Gastroesophageal sphincter (tissue), 4 donors: ENCODE measurements around the gene ACO1. TPM values are rescaled to one million over a fixed set of nuclear protein-coding genes. Genes with fewer than 3 reads are reported as not detected.

Experiments used
- ATAC-seq: fragments of 150-250 bp; one replicate; pipeline ENCODE4 v1.9.1; 2016; ENCODE audit warnings: mild to moderate bottlenecking, moderate library complexity
- H3K27ac ChIP-seq, 4 donors: fragments of 200-600 bp; sonication (generic) in 3 of 4; 1 replicate in 3 of 4; 2 replicates in 1 of 4; pipeline ENCODE4 v1.5.1; 2016 to 2019
- H3K27me3 ChIP-seq: fragments of 200-600 bp; sonication (generic); one replicate; pipeline ENCODE4 v1.5.1; 2019
- H3K36me3 ChIP-seq, 2 donors: fragments of 200-600 bp; sonication (generic); one replicate each; pipeline ENCODE4 v1.5.1; 2019; ENCODE audit warnings: control low read depth in 1 of 2
- H3K4me1 ChIP-seq, 3 donors: fragments of 200-600 bp; sonication (generic); 1 replicate in 2 of 3; 2 replicates in 1 of 3; pipeline ENCODE4 v1.5.1; 2016 to 2019; ENCODE audit warnings: control low read depth in 2 of 3
- H3K4me3 ChIP-seq, 2 donors: fragments of 200-600 bp; sonication (generic); one replicate each; pipeline ENCODE4 v1.5.1; 2019; ENCODE audit warnings: mild to moderate bottlenecking in 1 of 2, moderate library complexity in 1 of 2
- H3K9me3 ChIP-seq, 3 donors: fragments of 200-600 bp; sonication (generic); one replicate each; pipeline ENCODE4 v1.5.1; 2017 to 2019; ENCODE audit warnings: control low read depth in 2 of 3
- EP300 ChIP-seq: sonication (generic); formaldehyde crosslinking; IDR thresholded peaks from one replicate; pipeline ENCODE4 v1.6.1; 2017; ENCODE audit warnings: antibody characterized with exemption, mild to moderate bottlenecking
- POLR2A ChIP-seq, 2 donors: fragments of 450-650 bp; IDR thresholded peaks; one replicate each; pipeline ENCODE4 v1.6.1; 2017; ENCODE audit warnings: antibody characterized with exemption in 2 of 2, mild to moderate bottlenecking in 2 of 2, moderate library complexity in 1 of 2
- POLR2AphosphoS5 ChIP-seq: sonication (generic); formaldehyde crosslinking; IDR thresholded peaks from one replicate; pipeline ENCODE4 v1.6.1; 2017; ENCODE audit warnings: antibody characterized with exemption
- WGBS, 2 donors: methylation state at CpG; one replicate each; pipeline ENCODE4 v1.1.5; 2018; ENCODE audit warnings: low coverage in 1 of 2; 5-methylcytosine and 5-hydroxymethylcytosine counted together
- total RNA-seq, 4 donors: library from RNA; depleted of rRNA; stranded (reverse); fragments of >200 nt; gene quantifications; one replicate each; pipeline ENCODE4 v1.1.0, GENCODE V29; 2016
- TF ChIP-seq, protein P1 (sequence below), 4 experiments: fragments of 200-600 bp in 2 of 4; fragments of 450-650 bp in 2 of 4; sonication (generic) in 1 of 4; IDR thresholded peaks; one replicate each; pipeline ENCODE4 v1.5.1; 2017 to 2019; ENCODE audit warnings: antibody characterized with exemption in 4 of 4, mild to moderate bottlenecking in 2 of 4, moderate library complexity in 2 of 4

ACO1 gene
- total RNA-seq, 4 donors from 2014 or later: 54.5 to 88.4 (median 80.2) TPM

GRCh38 chr9:32371279-32371678 lies 13.2 kb upstream of the ACO1 start:
- peaks cover 0 to 8% (median 0%) of the 10 kb centered on the region in 3 donors for H3K9me3 ChIP-seq
- no peak for TF ChIP-seq POLR2A (IDR thresholded peaks at IDR 0.05)
- no peak for TF ChIP-seq POLR2AphosphoS5
- TF ChIP-seq EP300: no peak
- TF ChIP-seq, protein P1, sequence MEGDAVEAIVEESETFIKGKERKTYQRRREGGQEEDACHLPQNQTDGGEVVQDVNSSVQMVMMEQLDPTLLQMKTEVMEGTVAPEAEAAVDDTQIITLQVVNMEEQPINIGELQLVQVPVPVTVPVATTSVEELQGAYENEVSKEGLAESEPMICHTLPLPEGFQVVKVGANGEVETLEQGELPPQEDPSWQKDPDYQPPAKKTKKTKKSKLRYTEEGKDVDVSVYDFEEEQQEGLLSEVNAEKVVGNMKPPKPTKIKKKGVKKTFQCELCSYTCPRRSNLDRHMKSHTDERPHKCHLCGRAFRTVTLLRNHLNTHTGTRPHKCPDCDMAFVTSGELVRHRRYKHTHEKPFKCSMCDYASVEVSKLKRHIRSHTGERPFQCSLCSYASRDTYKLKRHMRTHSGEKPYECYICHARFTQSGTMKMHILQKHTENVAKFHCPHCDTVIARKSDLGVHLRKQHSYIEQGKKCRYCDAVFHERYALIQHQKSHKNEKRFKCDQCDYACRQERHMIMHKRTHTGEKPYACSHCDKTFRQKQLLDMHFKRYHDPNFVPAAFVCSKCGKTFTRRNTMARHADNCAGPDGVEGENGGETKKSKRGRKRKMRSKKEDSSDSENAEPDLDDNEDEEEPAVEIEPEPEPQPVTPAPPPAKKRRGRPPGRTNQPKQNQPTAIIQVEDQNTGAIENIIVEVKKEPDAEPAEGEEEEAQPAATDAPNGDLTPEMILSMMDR (IDR thresholded peaks at IDR 0.05): no peak
- ATAC-seq: no peak
- no peaks in the 10 kb centered on the region for H3K4me1 ChIP-seq
- no peaks in the 10 kb centered on the region for H3K36me3 ChIP-seq
- no peak overlapping the region for H3K27ac ChIP-seq
- no peak overlapping the region for H3K4me3 ChIP-seq
- peaks cover 10% of the 10 kb centered on the region for H3K27me3 ChIP-seq

DNA sequence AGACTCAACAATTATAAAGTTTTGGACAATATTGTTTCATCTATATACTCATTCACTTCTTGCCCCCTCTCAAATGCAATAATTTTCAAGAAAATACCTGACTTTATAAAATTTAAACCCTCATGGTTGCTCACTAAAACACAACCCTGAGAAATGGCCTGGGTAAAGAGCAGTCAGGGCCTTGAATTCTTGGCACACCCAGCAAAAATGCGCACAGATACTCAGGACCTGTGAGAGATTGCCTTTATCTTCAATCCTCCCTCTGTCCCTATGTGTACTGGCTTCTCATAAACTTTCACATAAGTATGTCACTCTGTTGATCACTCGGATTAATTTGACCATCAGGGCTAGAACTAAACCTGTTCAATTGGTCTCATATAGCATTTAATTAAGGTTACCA lies 12.8 kb upstream of the ACO1 start:
- Histone ChIP-seq H3K36me3 (no peaks in the 10 kb centered on the region), H3K4me1 (no peaks in the 10 kb centered on the region), H3K27me3 (peaks cover 10% of the 10 kb centered on the region), H3K4me3 (no peak overlapping the region), H3K27ac (no peak overlapping the region), H3K9me3 (peaks cover 0 to 8% (median 0%) of the 10 kb centered on the region in 3 donors)
- ATAC-seq: no peak
- TF ChIP-seq, protein P1 (IDR thresholded peaks at IDR 0.05): no peak
- TF ChIP-seq POLR2AphosphoS5: no peak
- TF ChIP-seq EP300: no peak
- no peak for TF ChIP-seq POLR2A (IDR thresholded peaks at IDR 0.05)
- 90 to 100% methylated on average over 2 of the region's 2 CpGs for WGBS, 2 donors

DNA sequence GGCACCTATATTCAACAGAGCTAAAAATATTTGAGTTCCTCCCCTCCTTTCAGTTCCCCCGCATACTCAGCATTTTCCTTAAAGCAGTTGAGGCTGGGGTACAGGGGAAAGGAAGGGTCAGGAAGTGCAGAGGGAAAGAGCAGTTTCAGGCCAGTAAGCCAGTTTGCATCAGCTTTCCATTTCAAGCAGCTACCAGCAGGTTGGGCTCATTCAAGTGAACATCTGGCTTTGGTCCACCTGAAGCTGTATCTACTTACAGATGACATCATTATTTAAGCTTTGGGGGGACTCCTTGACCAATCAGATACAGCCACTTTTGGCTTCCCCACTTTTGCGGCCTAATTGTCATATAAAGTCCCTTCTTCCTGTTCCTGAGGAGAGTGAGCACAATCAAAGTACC lies 8.2 kb upstream of the ACO1 start:
- Histone ChIP-seq H3K27me3 (peaks cover 10% of the 10 kb centered on the region), H3K27ac (no peak overlapping the region), H3K9me3 (no peaks in the 10 kb centered on the region), H3K4me1 (peaks cover 0 to 12% (median 0%) of the 10 kb centered on the region in 3 donors), H3K4me3 (no peak overlapping the region), H3K36me3 (no peaks in the 10 kb centered on the region)
- ATAC-seq: no peak
- TF ChIP-seq, protein P1 (IDR thresholded peaks at IDR 0.05): no peak
- TF ChIP-seq POLR2A (IDR thresholded peaks at IDR 0.05) (no peak), EP300 (no peak), POLR2AphosphoS5 (no peak)
- 42% methylated on average over 2 of the region's 2 CpGs; no CpG with 5 or more reads in 1 of the 2 donors for WGBS, 2 donors

DNA sequence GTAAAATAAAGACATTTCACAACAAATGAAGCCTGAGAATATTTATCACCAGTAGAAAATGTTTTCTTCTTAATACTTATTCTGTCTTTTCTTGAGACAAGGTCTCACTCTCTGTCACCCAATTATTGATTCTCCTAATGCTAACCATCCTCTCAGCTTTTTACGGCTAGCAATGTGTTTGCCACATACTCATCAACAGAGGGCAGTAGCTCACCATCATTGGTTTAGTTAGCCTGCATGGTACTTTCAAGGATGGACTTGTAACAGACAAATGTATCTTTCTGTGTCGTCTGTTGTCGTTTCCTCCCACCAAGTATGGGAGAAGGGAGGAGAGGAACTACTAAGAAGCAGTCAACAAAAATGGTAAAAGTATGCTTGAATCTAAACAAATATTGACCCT lies 5.9 kb upstream of the ACO1 start:
- no peaks in the 10 kb centered on the region for H3K9me3 ChIP-seq
- peaks cover 5% of the 10 kb centered on the region for H3K27me3 ChIP-seq
- peaks cover 0 to 18% (median 0%) of the 10 kb centered on the region in 3 donors for H3K4me1 ChIP-seq
- no peaks in the 10 kb centered on the region for H3K36me3 ChIP-seq
- whole genome bisulfite sequencing, 2 donors: 0% methylated on average over 1 to 3 of the region's 3 CpGs
- H3K27ac ChIP-seq: no peak overlapping the region
- no peak for TF ChIP-seq POLR2AphosphoS5
- TF ChIP-seq, protein P1 (IDR thresholded peaks at IDR 0.05): peak; percentile 63 to 76 (median 70)
- peak; percentile 68 for ATAC-seq
- H3K4me3 ChIP-seq: no peak overlapping the region

DNA sequence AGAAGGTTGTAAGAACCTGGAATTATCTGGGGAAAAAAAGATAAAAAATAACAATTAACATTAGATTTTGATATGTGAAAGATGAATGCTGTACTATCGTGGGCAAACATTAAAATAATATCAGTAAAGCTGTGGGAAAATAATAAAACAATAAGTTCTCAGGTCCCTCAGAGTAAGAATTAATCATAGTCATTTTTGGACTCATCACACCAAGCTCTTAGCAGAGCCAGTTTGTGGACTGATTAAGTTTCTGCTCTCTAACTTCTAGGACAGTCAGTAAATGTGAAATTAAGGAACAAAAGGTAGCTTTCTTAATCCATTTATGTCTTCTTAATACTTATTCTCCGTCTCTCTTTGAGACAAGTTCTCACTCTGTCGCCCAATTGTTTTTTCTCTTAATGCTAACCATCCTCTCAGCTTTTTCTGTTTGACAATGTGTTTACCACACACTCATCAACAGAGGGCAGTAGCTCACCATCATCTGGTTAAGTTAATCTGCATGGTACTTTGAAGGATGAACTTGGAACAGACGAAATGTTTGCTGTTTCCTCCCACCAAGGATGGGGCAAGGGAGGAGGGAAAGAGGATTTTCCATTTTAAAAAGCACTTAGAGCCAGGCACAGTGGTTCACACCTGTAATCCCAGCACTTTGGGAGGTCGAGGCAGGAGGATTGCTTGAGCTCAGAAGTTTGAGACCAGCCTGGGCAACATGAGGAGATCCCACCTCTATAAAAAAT lies 5.3 kb upstream of the ACO1 start:
- WGBS, 2 donors: 9 to 16% methylated on average over 5 of the region's 5 CpGs
- peak; percentile 79 for ATAC-seq
- Histone ChIP-seq H3K4me3 (no peak overlapping the region), H3K4me1 (peaks cover 0 to 23% (median 0%) of the 10 kb centered on the region in 3 donors), H3K27ac (no peak overlapping the region), H3K27me3 (peaks cover 5% of the 10 kb centered on the region), H3K9me3 (no peaks in the 10 kb centered on the region), H3K36me3 (no peaks in the 10 kb centered on the region)
- no peak for TF ChIP-seq POLR2A (IDR thresholded peaks at IDR 0.05)
- TF ChIP-seq, protein P1 (IDR thresholded peaks at IDR 0.05): peak; percentile 67 to 83 (median 79)
